Measurements from ENCODE around the gene POLN.

POLN gene

DNA sequence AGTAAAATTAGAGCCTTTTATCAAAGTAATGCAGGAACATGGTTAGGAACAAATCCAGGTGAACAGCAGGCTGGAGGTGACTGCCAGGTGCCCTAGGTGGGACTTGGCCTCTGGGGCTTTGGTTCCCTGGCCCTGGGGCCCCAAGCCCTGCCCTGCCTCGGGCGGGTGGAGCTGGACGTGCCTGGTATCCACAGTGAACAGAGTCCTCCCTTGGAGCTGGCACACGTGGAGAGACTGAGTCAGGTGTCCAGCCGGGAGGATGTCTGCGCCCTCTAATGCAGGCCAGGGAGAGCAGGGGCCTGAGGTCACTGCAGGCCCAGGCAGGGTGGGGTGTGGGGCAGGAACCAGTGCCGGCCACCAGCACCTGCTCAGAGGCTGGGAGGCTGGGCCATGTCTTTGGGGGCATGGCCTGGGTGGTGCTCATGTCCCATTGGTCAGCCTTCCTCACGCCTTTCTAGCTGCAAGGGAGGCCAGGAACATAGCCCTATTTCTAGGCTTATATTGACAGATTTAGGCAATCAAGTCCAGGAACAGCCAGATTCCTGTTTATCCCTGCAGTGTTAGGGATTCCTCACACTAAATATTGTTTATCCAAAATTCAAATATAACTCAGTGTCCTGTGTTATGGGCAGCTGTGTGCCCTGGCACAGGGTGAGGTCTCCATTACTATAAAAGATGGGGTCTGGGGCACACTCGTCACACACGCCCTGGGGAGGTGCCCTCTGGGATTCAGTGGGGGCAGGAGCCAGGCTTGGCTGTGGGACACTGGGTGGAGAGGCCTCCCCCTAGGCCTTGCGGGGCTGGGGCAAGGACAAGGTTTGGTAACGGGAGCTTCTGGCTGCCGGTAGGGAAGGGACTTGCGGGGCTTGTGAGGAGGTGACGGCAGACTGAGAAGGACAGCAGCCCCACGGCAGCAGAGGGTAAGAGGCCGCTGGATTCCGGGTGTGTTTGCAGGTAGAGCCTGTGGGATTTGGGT lies 197.1 kb downstream of the POLN start:
- Histone ChIP-seq H3K27ac (ENCODE audit: insufficient read depth in 1 of 2, low read depth in 1 of 2, low read length in 2 of 2, poor library complexity in 1 of 2, severe bottlenecking in 2 of 2) (no peak overlapping the region), H3K4me3 (ENCODE audit: control insufficient read depth in 1 of 7, extremely low read depth in 1 of 7, insufficient read depth in 4 of 7, low read depth in 2 of 7, low read length in 6 of 7) (no peak overlapping the region), H3K27me3 (replicated peaks in 2 of 5; ENCODE audit: control insufficient read depth in 4 of 5, insufficient read depth in 5 of 5, low read length in 4 of 5) (peaks cover 0 to 73% (median 29%) of the 10 kb centered on the region in 5 experiments), H3K4me1 (ENCODE audit: control extremely low read depth in 1 of 4, control insufficient read depth in 4 of 4, insufficient read depth in 4 of 4, low read length in 3 of 4) (peaks cover 0 to 24% (median 10%) of the 10 kb centered on the region in 4 experiments), H3K9me3 (ENCODE audit: control extremely low read depth in 1 of 5, control insufficient read depth in 4 of 5, insufficient read depth in 2 of 5, low read depth in 1 of 5, low read length in 4 of 5) (peaks cover 0 to 2% (median 0%) of the 10 kb centered on the region in 5 experiments), H3K36me3 (ENCODE audit: control insufficient read depth in 4 of 4, insufficient read depth in 4 of 4, low read length in 3 of 4) (peaks cover 0 to 3% (median 0%) of the 10 kb centered on the region in 4 experiments)
- ChIA-PET CTCF (interaction anchor here (1.6 kb wide), 2 partner anchors 12 to 21 kb away, joined by 5 read pairs; no protein-coding TSS in a partner anchor), POLR2A (interaction anchor here (0.7 kb wide), 1 partner anchor 48 kb away, joined by 7 read pairs; no protein-coding TSS in a partner anchor)
- no peak for DNase-seq
- 98% methylated on average over 14 of the region's 18 CpGs for WGBS (ENCODE audit: insufficient coverage)

DNA sequence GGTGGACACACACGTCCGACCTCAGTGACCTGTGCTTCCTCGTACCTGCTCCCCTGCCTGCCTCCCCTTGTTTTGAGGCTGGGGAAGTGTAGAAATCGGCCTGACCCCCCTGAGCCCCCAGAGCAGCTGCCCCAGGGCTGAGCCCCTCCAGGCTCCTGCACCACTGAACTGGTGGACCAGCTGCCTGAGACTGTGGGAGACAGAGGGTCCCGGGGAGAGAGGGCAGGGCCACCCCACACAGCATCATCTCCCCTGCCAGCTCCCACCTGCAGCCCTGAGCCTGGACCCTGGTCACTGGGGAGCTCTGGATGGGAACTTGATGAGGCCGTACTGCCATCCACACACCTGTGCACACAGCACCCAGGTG lies 197.8 kb downstream of the POLN start:
- 95% methylated on average over 3 of the region's 6 CpGs for WGBS (ENCODE audit: insufficient coverage)
- DNase-seq: no peak
- Histone ChIP-seq H3K4me1 (ENCODE audit: control extremely low read depth in 1 of 4, control insufficient read depth in 4 of 4, insufficient read depth in 4 of 4, low read length in 3 of 4) (peaks cover 0 to 24% (median 10%) of the 10 kb centered on the region in 4 experiments), H3K4me3 (ENCODE audit: control insufficient read depth in 1 of 7, extremely low read depth in 1 of 7, insufficient read depth in 4 of 7, low read depth in 2 of 7, low read length in 6 of 7) (no peak overlapping the region), H3K36me3 (ENCODE audit: control insufficient read depth in 4 of 4, insufficient read depth in 4 of 4, low read length in 3 of 4) (peaks cover 0 to 3% (median 0%) of the 10 kb centered on the region in 4 experiments), H3K9me3 (ENCODE audit: control extremely low read depth in 1 of 5, control insufficient read depth in 4 of 5, insufficient read depth in 2 of 5, low read depth in 1 of 5, low read length in 4 of 5) (peaks cover 0 to 2% (median 0%) of the 10 kb centered on the region in 5 experiments), H3K27ac (ENCODE audit: insufficient read depth in 1 of 2, low read depth in 1 of 2, low read length in 2 of 2, poor library complexity in 1 of 2, severe bottlenecking in 2 of 2) (no peak overlapping the region), H3K27me3 (replicated peaks in 2 of 5; ENCODE audit: control insufficient read depth in 4 of 5, insufficient read depth in 5 of 5, low read length in 4 of 5) (peaks cover 3 to 75% (median 25%) of the 10 kb centered on the region in 5 experiments)
- ChIA-PET CTCF (interaction anchor here (1.6 kb wide), 2 partner anchors 13 to 20 kb away, joined by 5 read pairs; no protein-coding TSS in a partner anchor), POLR2A (no interaction called here)

DNA sequence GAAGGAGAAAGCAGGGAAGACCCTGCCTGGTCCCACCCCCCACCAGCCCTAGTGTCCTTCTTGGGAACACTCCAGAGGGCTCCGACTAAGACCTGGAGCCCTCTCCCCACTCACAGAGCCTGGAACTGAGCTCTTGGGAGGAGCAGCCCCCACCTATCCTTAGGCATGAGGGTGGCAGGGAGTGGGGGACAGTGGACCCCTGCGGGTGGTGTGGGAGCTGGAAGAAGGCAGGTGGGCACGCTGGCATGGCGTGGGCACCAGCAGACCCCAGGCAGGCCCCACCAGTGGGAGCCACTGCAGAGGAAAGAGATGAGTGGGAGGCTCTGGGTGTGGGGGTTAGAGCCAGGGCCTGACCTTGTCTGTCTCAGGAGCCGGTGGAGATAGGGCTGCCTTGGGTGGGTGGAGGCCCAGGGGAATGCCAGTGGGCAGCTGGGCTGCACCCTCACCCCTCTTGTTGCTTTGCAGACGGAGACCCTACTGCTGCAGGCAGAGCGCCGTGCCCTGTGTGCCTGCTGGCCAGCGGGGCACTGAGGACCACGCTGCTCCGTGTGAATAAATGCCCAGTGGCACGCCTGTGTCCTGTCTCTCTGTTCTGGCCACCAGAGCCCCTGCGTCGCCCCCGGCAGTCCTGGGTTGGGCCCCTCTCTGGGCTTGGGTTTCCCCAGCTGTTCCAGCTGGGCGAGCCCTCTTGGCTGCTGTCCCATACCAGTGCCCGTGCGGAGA lies 198.4 kb downstream of the POLN start:
- ChIA-PET POLR2A (no interaction called here), CTCF (interaction anchor here (1.6 kb wide), 2 partner anchors 13 to 20 kb away, joined by 5 read pairs; no protein-coding TSS in a partner anchor)
- Histone ChIP-seq H3K4me1 (ENCODE audit: control extremely low read depth in 1 of 4, control insufficient read depth in 4 of 4, insufficient read depth in 4 of 4, low read length in 3 of 4) (peaks cover 0 to 24% (median 10%) of the 10 kb centered on the region in 4 experiments), H3K4me3 (ENCODE audit: control insufficient read depth in 1 of 7, extremely low read depth in 1 of 7, insufficient read depth in 4 of 7, low read depth in 2 of 7, low read length in 6 of 7) (no peak overlapping the region), H3K9me3 (ENCODE audit: control extremely low read depth in 1 of 5, control insufficient read depth in 4 of 5, insufficient read depth in 2 of 5, low read depth in 1 of 5, low read length in 4 of 5) (peaks cover 0 to 2% (median 0%) of the 10 kb centered on the region in 5 experiments), H3K36me3 (ENCODE audit: control insufficient read depth in 4 of 4, insufficient read depth in 4 of 4, low read length in 3 of 4) (peaks cover 0 to 3% (median 0%) of the 10 kb centered on the region in 4 experiments), H3K27me3 (replicated peaks in 2 of 5; ENCODE audit: control insufficient read depth in 4 of 5, insufficient read depth in 5 of 5, low read length in 4 of 5) (peaks cover 7 to 80% (median 28%) of the 10 kb centered on the region in 5 experiments), H3K27ac (ENCODE audit: insufficient read depth in 1 of 2, low read depth in 1 of 2, low read length in 2 of 2, poor library complexity in 1 of 2, severe bottlenecking in 2 of 2) (no peak overlapping the region)
- WGBS (ENCODE audit: insufficient coverage): 98% methylated on average over 17 of the region's 18 CpGs
- no peak for DNase-seq

DNA sequence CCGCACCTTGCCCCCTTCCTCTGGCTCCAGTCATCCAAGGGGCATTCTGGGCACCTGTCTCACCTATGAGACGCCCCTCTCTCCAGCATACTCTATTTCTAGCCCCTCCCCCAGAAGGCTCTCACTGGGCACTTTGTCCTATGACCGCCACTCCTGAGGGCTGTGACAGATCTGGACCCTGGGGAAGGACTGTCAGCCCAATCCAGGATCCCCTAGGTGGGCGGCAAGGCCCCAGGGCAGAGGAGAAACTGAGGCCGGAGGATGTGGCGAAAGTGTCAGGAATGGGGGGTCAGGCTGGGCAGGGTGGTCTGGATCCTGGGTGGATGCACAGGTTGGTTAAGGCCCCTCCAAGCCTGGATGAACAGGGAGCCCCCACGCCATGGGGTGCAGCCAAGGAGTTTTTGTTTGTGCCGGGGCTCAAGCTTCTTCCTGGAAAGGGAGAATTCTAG lies 198.9 kb downstream of the POLN start:
- no peak for DNase-seq
- WGBS (ENCODE audit: insufficient coverage): 88% methylated on average over 6 of the region's 8 CpGs
- H3K4me1 ChIP-seq (ENCODE audit: control extremely low read depth in 1 of 4, control insufficient read depth in 4 of 4, insufficient read depth in 4 of 4, low read length in 3 of 4): peaks cover 0 to 24% (median 10%) of the 10 kb centered on the region in 4 experiments
- H3K36me3 ChIP-seq (ENCODE audit: control insufficient read depth in 4 of 4, insufficient read depth in 4 of 4, low read length in 3 of 4): peaks cover 0 to 3% (median 0%) of the 10 kb centered on the region in 4 experiments
- ChIA-PET CTCF (interaction anchor here (1.6 kb wide), 1 partner anchor 14 kb away, joined by 5 read pairs; no protein-coding TSS in a partner anchor), POLR2A (no interaction called here)
- peaks cover 0 to 2% (median 0%) of the 10 kb centered on the region in 5 experiments for H3K9me3 ChIP-seq (ENCODE audit: control extremely low read depth in 1 of 5, control insufficient read depth in 4 of 5, insufficient read depth in 2 of 5, low read depth in 1 of 5, low read length in 4 of 5)
- peaks cover 9 to 81% (median 28%) of the 10 kb centered on the region in 5 experiments for H3K27me3 ChIP-seq (replicated peaks in 2 of 5; ENCODE audit: control insufficient read depth in 4 of 5, insufficient read depth in 5 of 5, low read length in 4 of 5)
- H3K4me3 ChIP-seq (ENCODE audit: control insufficient read depth in 1 of 7, extremely low read depth in 1 of 7, insufficient read depth in 4 of 7, low read depth in 2 of 7, low read length in 6 of 7): peak overlapping the region in 3 of 7 experiments; percentile 26 to 77 (median 71)
- no peak overlapping the region for H3K27ac ChIP-seq (ENCODE audit: insufficient read depth in 1 of 2, low read depth in 1 of 2, low read length in 2 of 2, poor library complexity in 1 of 2, severe bottlenecking in 2 of 2)

DNA sequence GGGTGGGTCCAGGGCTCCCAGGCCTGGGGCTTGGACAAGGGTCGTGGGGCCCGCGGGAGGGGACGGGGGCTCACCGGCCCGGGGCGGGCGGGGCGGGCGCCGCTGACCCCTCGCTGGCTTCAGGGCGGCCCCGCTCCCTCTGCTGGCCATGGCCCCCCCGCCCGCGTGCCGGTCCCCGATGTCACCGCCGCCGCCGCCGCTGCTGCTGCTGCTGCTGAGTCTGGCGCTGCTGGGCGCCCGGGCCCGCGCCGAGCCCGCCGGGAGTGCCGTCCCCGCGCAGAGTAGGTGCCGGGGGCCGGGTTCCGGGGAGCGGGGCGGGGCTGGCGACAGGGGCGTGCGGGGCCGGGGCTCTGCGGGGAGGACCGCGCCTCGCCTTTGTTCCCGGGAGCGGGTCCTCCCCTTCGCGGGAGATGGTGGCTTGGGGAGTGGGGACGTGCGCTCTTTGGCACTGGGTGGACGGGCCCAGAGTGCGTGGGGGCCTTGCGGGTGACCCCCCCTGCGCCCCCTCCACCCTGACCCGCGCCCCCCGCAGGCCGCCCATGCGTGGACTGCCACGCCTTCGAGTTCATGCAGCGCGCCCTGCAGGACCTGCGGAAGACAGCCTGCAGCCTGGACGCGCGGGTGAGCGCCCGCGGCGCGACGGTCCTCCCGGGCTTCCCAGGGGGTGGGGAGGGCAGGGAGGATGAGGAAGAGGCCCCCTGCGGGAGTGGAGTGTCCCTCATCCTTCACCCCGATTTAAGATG lies 199.5 kb downstream of the POLN start:
- CTCF ChIA-PET: no interaction called here
- H3K36me3 ChIP-seq (ENCODE audit: control insufficient read depth in 4 of 4, insufficient read depth in 4 of 4, low read length in 3 of 4): peaks cover 0 to 3% (median 0%) of the 10 kb centered on the region in 4 experiments
- POLR2A ChIA-PET: no interaction called here
- peak in 1 of 3 donors; percentile 41 for DNase-seq
- H3K4me1 ChIP-seq (ENCODE audit: control extremely low read depth in 1 of 4, control insufficient read depth in 4 of 4, insufficient read depth in 4 of 4, low read length in 3 of 4): peaks cover 0 to 24% (median 10%) of the 10 kb centered on the region in 4 experiments
- peak overlapping the region in 5 of 7 experiments; percentile 50 to 77 (median 68) for H3K4me3 ChIP-seq (ENCODE audit: control insufficient read depth in 1 of 7, extremely low read depth in 1 of 7, insufficient read depth in 4 of 7, low read depth in 2 of 7, low read length in 6 of 7)
- WGBS (ENCODE audit: insufficient coverage): 2% methylated on average over 59 of the region's 80 CpGs
- H3K9me3 ChIP-seq (ENCODE audit: control extremely low read depth in 1 of 5, control insufficient read depth in 4 of 5, insufficient read depth in 2 of 5, low read depth in 1 of 5, low read length in 4 of 5): peaks cover 0 to 2% (median 0%) of the 10 kb centered on the region in 5 experiments
- peaks cover 9 to 75% (median 25%) of the 10 kb centered on the region in 5 experiments for H3K27me3 ChIP-seq (replicated peaks in 2 of 5; ENCODE audit: control insufficient read depth in 4 of 5, insufficient read depth in 5 of 5, low read length in 4 of 5)
- H3K27ac ChIP-seq (ENCODE audit: insufficient read depth in 1 of 2, low read depth in 1 of 2, low read length in 2 of 2, poor library complexity in 1 of 2, severe bottlenecking in 2 of 2): no peak overlapping the region

Data from common myeloid progenitor, CD34-positive (primary cell).